Smooth muscle cell (in vitro differentiated cells): Measurements from ENCODE around the gene KRT14. TPM values are rescaled to one million over a fixed set of nuclear protein-coding genes. Genes with fewer than 3 reads are reported as not detected.

Source experiments
- DNase-seq: peaks from one replicate; lab custom pipeline; 2025; ENCODE audit not compliant: unreplicated experiment; lab: John Stamatoyannopoulos, UW
- H2AFZ ChIP-seq: fragments of 200-600 bp; sonication (generic); 2 replicates; pipeline ENCODE4 v1.6.0; 2016; ENCODE audit warnings: antibody characterized with exemption, low read depth, mild to moderate bottlenecking
- H3F3A ChIP-seq: fragments of 200-600 bp; sonication (generic); 2 replicates; pipeline ENCODE4 v1.6.0; 2017; ENCODE audit warnings: antibody characterized with exemption, low read depth
- H3K27ac ChIP-seq: fragments of 200-600 bp; sonication (generic); 2 replicates; pipeline ENCODE4 v1.5.1; 2016; ENCODE audit warnings: low read depth, mild to moderate bottlenecking
- H3K27me3 ChIP-seq: fragments of 200-600 bp; sonication (generic); 2 replicates; pipeline ENCODE4 v1.6.1; 2016; ENCODE audit warnings: low read depth, mild to moderate bottlenecking
- H3K36me3 ChIP-seq: fragments of 200-600 bp; sonication (generic); 2 replicates; pipeline ENCODE4 v1.5.1; 2016; ENCODE audit warnings: low read depth
- H3K4me1 ChIP-seq: fragments of 200-600 bp; sonication (generic); 2 replicates; pipeline ENCODE4 v1.5.1; 2016; ENCODE audit warnings: low read depth
- H3K4me2 ChIP-seq: fragments of 200-600 bp; sonication (generic); 2 replicates; pipeline ENCODE4 v1.6.0; 2016; ENCODE audit warnings: mild to moderate bottlenecking
- H3K4me3 ChIP-seq: fragments of 200-600 bp; sonication (generic); 2 replicates; pipeline ENCODE4 v1.5.1; 2016; ENCODE audit warnings: mild to moderate bottlenecking
- H3K79me2 ChIP-seq: fragments of 200-600 bp; sonication (generic); 2 replicates; pipeline ENCODE4 v1.6.0; 2016; ENCODE audit warnings: low read depth, mild to moderate bottlenecking
- H3K9ac ChIP-seq: fragments of 200-600 bp; sonication (generic); 2 replicates; pipeline ENCODE4 v1.6.0; 2016; ENCODE audit warnings: low read depth
- H3K9me3 ChIP-seq: fragments of 200-600 bp; sonication (generic); replicated peaks from 2 replicates; pipeline ENCODE4 v1.5.1; 2016; ENCODE audit warnings: low read depth
- H4K20me1 ChIP-seq: fragments of 200-600 bp; sonication (generic); 2 replicates; pipeline ENCODE4 v1.6.0; 2016; ENCODE audit warnings: low read depth
- CTCF ChIP-seq: fragments of 200-600 bp; sonication (generic); IDR thresholded peaks from 2 replicates; pipeline ENCODE4 v1.5.1; 2017; ENCODE audit warnings: borderline replicate concordance, mild to moderate bottlenecking, antibody characterized with exemption; ENCODE audit not compliant: insufficient read depth, poor library complexity, severe bottlenecking
- WGBS: methylation state at CpG from one replicate; pipeline ENCODE4 v1.1.7; 2016; ENCODE audit warnings: low lambda C conversion rate; 5-methylcytosine and 5-hydroxymethylcytosine counted together
- polyA plus RNA-seq: library from polyadenylated mRNA; unstranded; fragments of >200 nt; fragmentation: Nextera tagmentation; extraction: Ambion mirVana; gene quantifications from 2 replicates; pipeline ENCODE4 v1.2.1, GENCODE V29; 2016
- total RNA-seq: library from RNA; depleted of rRNA; stranded (reverse); fragments of >200 nt; gene quantifications from 2 replicates; pipeline ENCODE4 v1.2.3, GENCODE V29; 2014

KRT14 gene
- total and polyA plus RNA-seq, 2 experiments from 2014 or later: 193 to 348 TPM

DNA sequence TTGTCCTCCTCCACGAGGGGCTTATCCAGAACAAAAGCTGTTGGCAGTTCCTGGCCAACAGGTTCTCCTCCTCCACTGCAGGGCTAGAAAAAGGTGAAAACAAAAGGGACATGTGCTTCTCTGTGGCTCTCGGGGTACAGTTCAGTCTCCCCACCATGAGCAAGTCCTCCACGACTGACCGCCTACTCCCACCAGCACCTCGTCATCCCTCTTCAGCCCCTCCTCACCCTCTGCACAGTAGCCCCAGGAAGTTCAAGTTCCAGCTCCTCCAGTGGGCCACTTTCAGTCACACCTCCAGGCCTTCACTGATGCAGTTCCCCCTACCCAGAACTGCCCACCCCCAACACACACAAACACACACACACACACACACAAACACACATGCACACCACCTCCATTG, 34.2 kb downstream of the KRT14 start:
- TF ChIP-seq CTCF: no peak
- no peak overlapping the region for H3K4me2 ChIP-seq
- H4K20me1 ChIP-seq: no peaks in the 10 kb centered on the region
- peaks cover 20% of the 10 kb centered on the region for H3F3A ChIP-seq
- no peak overlapping the region for H2AFZ ChIP-seq
- WGBS: 97% methylated on average over 5 of the region's 5 CpGs
- no peak overlapping the region for H3K9ac ChIP-seq
- peaks cover 12% of the 10 kb centered on the region for H3K4me1 ChIP-seq
- H3K27ac ChIP-seq: no peak overlapping the region
- no peaks in the 10 kb centered on the region for H3K9me3 ChIP-seq
- no peak for DNase-seq
- no peaks in the 10 kb centered on the region for H3K79me2 ChIP-seq
- no peaks in the 10 kb centered on the region for H3K36me3 ChIP-seq
- H3K27me3 ChIP-seq: no peaks in the 10 kb centered on the region
- no peak overlapping the region for H3K4me3 ChIP-seq

DNA sequence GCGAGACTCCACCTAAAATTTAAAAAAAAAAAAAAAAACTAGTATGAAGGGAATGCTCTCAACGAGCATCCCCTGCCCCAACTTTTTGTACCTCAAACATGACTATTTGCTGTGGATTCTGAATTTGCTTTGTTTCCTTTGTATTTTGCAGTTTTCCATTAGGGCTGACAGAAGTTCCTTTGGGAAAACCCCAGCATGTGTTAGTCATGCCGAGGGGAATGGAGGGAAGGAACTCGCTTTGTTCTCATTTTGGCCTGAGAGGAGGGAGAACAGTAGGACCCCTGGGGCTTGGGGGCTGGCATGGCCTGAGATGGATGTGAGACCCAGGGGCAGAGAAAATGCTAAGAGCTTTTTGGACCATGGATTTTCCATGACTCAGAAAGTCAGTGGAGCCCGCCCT, 35.3 kb downstream of the KRT14 start:
- Histone ChIP-seq H3K27ac (no peak overlapping the region), H2AFZ (no peak overlapping the region), H3K9me3 (no peaks in the 10 kb centered on the region), H3K9ac (no peak overlapping the region), H3F3A (peaks cover 24% of the 10 kb centered on the region), H4K20me1 (no peaks in the 10 kb centered on the region), H3K36me3 (no peaks in the 10 kb centered on the region), H3K4me1 (peaks cover 12% of the 10 kb centered on the region), H3K4me3 (no peak overlapping the region), H3K79me2 (no peaks in the 10 kb centered on the region), H3K27me3 (no peaks in the 10 kb centered on the region), H3K4me2 (no peak overlapping the region)
- TF ChIP-seq CTCF: no peak
- DNase-seq: no peak
- WGBS: 59% methylated on average over 5 of the region's 5 CpGs

DNA sequence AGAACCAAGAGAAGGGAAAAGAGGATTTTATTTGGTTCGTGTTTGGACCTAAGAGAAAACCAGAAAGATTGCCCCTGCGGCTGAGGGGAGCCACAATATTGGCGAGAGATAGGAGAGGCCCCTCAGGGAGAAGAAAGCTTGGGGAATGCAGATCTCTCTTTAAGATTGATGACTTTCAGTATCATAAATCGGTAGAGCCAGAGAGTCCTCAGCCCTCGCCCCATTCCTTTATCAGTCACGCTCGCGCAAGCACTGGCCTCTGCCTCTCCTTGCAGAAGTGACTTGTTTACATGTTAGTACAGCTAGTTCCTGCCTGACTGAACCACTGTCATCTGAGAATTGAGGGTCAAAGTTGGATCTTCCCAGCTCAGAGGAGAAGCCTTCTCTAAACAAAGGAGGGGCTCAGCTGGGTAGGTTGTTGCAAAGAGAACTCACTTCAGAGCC, 37.1 kb downstream of the KRT14 start:
- no peak for DNase-seq
- Histone ChIP-seq H3F3A (peaks cover 24% of the 10 kb centered on the region), H4K20me1 (no peaks in the 10 kb centered on the region), H3K4me3 (no peak overlapping the region), H3K79me2 (no peaks in the 10 kb centered on the region), H3K27me3 (no peaks in the 10 kb centered on the region), H3K9me3 (no peaks in the 10 kb centered on the region), H3K36me3 (no peaks in the 10 kb centered on the region), H3K4me2 (peak overlapping the region; percentile 20), H2AFZ (peak overlapping the region; percentile 44), H3K27ac (peak overlapping the region; percentile 83), H3K4me1 (peaks cover 14% of the 10 kb centered on the region), H3K9ac (no peak overlapping the region)
- WGBS: 31% methylated on average over 8 of the region's 8 CpGs
- TF ChIP-seq CTCF: no peak

DNA sequence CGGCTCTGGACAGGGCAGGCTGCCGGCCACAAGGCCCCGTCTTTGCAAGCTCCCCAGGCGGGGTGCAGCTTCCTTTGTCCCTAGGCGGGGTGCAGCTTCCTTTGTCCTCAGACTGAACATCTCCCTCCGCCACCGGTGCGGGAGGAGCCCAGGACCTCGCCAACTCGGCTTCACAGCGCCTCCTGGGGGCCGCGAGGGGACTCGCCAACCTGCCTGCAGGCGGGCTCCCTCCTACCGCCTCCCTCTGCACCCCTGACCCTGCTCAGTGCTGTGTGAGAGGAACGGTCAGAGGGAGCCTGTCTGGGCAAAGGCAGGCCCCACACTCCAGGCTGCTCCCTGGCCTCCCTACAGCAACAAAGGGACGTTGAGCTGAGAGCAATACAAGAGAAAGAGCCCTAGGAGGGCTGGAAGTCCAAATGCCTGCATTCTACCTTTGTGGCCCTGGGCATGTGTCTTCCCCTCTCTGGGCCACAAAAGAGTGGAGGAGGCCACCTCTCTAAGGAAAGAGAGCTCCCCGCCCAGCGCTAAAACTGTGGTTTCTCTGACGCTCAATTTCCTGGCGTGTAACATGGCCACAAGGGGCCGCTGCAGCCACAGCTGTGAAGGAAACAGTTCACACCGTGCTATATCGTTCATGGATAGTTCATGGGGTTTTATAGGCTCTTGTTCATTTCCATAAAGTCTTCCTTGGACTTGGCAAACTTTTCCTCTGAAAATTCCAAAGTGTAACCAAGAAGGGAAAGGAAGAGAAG, 37.7 kb downstream of the KRT14 start:
- no peaks in the 10 kb centered on the region for H3K79me2 ChIP-seq
- H3K4me3 ChIP-seq: peak overlapping the region; percentile 30
- WGBS: 2% methylated on average over 25 of the region's 25 CpGs
- peaks cover 20% of the 10 kb centered on the region for H3K4me1 ChIP-seq
- peak; percentile 73 for DNase-seq
- H3K36me3 ChIP-seq: no peaks in the 10 kb centered on the region
- peak overlapping the region; percentile 45 for H3K9ac ChIP-seq
- TF ChIP-seq CTCF: peak; percentile 79
- peak overlapping the region; percentile 76 for H3K4me2 ChIP-seq
- no peaks in the 10 kb centered on the region for H4K20me1 ChIP-seq
- peaks cover 24% of the 10 kb centered on the region for H3F3A ChIP-seq
- peak overlapping the region; percentile 83 for H3K27ac ChIP-seq
- no peaks in the 10 kb centered on the region for H3K27me3 ChIP-seq
- H2AFZ ChIP-seq: peak overlapping the region; percentile 54
- no peaks in the 10 kb centered on the region for H3K9me3 ChIP-seq
